Endodermal cell (in vitro differentiated cells): ENCODE data around the gene MYH9. TPM values are rescaled to one million over a fixed set of nuclear protein-coding genes. Genes with fewer than 3 reads are reported as not detected.

Source experiments
- DNase-seq: peaks from one replicate; pipeline ENCODE4 v3.0.0-alpha.2; 2017
- H3K27ac ChIP-seq: 2 replicates; pipeline ENCODE4 v1.5.1; 2013; ENCODE audit warnings: mild to moderate bottlenecking, low read depth, low read length, moderate library complexity
- H3K27me3 ChIP-seq: 2 replicates; pipeline ENCODE4 v1.6.1; 2013; ENCODE audit warnings: mild to moderate bottlenecking, low read length, moderate library complexity; ENCODE audit not compliant: insufficient read depth, control insufficient read depth, poor library complexity, severe bottlenecking
- H3K36me3 ChIP-seq: 2 replicates; pipeline ENCODE4 v1.7.0; 2013; ENCODE audit warnings: mild to moderate bottlenecking, low read length, moderate library complexity; ENCODE audit not compliant: control insufficient read depth, insufficient read depth
- H3K4me1 ChIP-seq: one replicate; pipeline ENCODE4 v1.7.0; 2013; ENCODE audit warnings: low read length; ENCODE audit not compliant: control insufficient read depth, insufficient read depth
- H3K4me3 ChIP-seq: 2 replicates; pipeline ENCODE4 v1.5.1; 2013; ENCODE audit warnings: mild to moderate bottlenecking, low read length, moderate library complexity
- H3K9ac ChIP-seq: 2 replicates; pipeline ENCODE4 v1.6.1; 2013; ENCODE audit warnings: mild to moderate bottlenecking, low read length, moderate library complexity; ENCODE audit not compliant: poor library complexity, severe bottlenecking; ENCODE audit errors: extremely low read depth
- H3K9me3 ChIP-seq: 2 replicates; pipeline ENCODE4 v1.6.1; 2013; ENCODE audit warnings: mild to moderate bottlenecking, low read length, moderate library complexity; ENCODE audit not compliant: control insufficient read depth
- H3K27ac Mint-ChIP-seq: 2 replicates; pipeline ENCODE4 v1.8.0; 2020; ENCODE audit warnings: mixed read lengths
- H3K27me3 Mint-ChIP-seq: 2 replicates; pipeline ENCODE4 v1.8.0; 2021; ENCODE audit warnings: mild to moderate bottlenecking, mixed read lengths; ENCODE audit not compliant: insufficient read depth
- H3K36me3 Mint-ChIP-seq: 2 replicates; pipeline ENCODE4 v1.8.0; 2020; ENCODE audit warnings: low read depth, mixed read lengths
- H3K4me1 Mint-ChIP-seq: 2 replicates; pipeline ENCODE4 v1.8.0; 2020; ENCODE audit warnings: mixed read lengths
- H3K4me3 Mint-ChIP-seq: 2 replicates; pipeline ENCODE4 v1.8.0; 2020; ENCODE audit warnings: mild to moderate bottlenecking, moderate library complexity, mixed read lengths
- H3K9me3 Mint-ChIP-seq: 2 replicates; pipeline ENCODE4 v1.8.0; 2020; ENCODE audit warnings: mild to moderate bottlenecking, mixed read lengths
- CTCF ChIP-seq: fragments of 200-600 bp; sonication (generic); conservative IDR thresholded peaks from 2 replicates; pipeline ENCODE4 v1.5.0; 2021; ENCODE audit warnings: antibody characterized with exemption, mild to moderate bottlenecking
- WGBS, 2 experiments: methylation state at CpG; one replicate each; pipeline versions ENCODE4 v1.1.5 to v1.1.7; 2013; ENCODE audit warnings: missing lambda C conversion rate in 2 of 2, mixed read lengths in 1 of 2; ENCODE audit not compliant: insufficient coverage in 1 of 2, insufficient read length in 1 of 2; 5-methylcytosine and 5-hydroxymethylcytosine counted together
- total RNA-seq, 2 donors: library from RNA; stranded (reverse); fragmentation: NEBNext Ultra II Directional in 1 of 2; extraction: Animal tissue kit (Norgen Biotek cat#: 25700) in 1 of 2; gene quantifications; 2 replicates in 1 of 2; 3 replicates in 1 of 2; pipeline ENCODE4 v1.2.1, GENCODE V29; 2021

MYH9 gene
- total RNA-seq, 2 donors from 2014 or later, result 270 to 288 TPM

- H3K4me3 ChIP-seq, result no peak overlapping the region
- no peak for TF ChIP-seq CTCF
- H3K4me3 Mint-ChIP-seq, result no peak overlapping the region
- peaks cover 27% of the 10 kb centered on the region for H3K36me3 ChIP-seq
- H3K27me3 ChIP-seq, result no peaks in the 10 kb centered on the region
- peak overlapping the region; percentile 8 for H3K9ac ChIP-seq
- peaks cover 48% of the 10 kb centered on the region for H3K4me1 Mint-ChIP-seq
- peak overlapping the region; percentile 91 for H3K27ac Mint-ChIP-seq
- no peaks in the 10 kb centered on the region for H3K9me3 ChIP-seq
- 85 to 92% methylated on average over 8 to 16 of the region's 16 CpGs for WGBS, 2 experiments
- H3K27ac ChIP-seq, result peak overlapping the region; percentile 57
- no peak for DNase-seq
- H3K4me1 ChIP-seq, result peaks cover 26% of the 10 kb centered on the region
- peaks cover 18% of the 10 kb centered on the region for H3K36me3 Mint-ChIP-seq
- no peaks in the 10 kb centered on the region for H3K27me3 Mint-ChIP-seq
- no peaks in the 10 kb centered on the region for H3K9me3 Mint-ChIP-seq
Measured at GRCh38 chr22:36352803-36353507, 34.8 kb downstream of the MYH9 start.

- Histone ChIP-seq H3K27me3 (no peaks in the 10 kb centered on the region), H3K4me3 (no peak overlapping the region), H3K27ac (peak overlapping the region; percentile 57), H3K4me1 (peaks cover 26% of the 10 kb centered on the region), H3K9me3 (no peaks in the 10 kb centered on the region), H3K9ac (peak overlapping the region; percentile 8), H3K36me3 (peaks cover 32% of the 10 kb centered on the region)
- no peaks in the 10 kb centered on the region for H3K27me3 Mint-ChIP-seq
- H3K4me3 Mint-ChIP-seq, result peak overlapping the region; percentile 18
- TF ChIP-seq CTCF, result no peak
- peaks cover 20% of the 10 kb centered on the region for H3K36me3 Mint-ChIP-seq
- no peaks in the 10 kb centered on the region for H3K9me3 Mint-ChIP-seq
- H3K27ac Mint-ChIP-seq, result peak overlapping the region; percentile 91
- peaks cover 44% of the 10 kb centered on the region for H3K4me1 Mint-ChIP-seq
- 90 to 96% methylated on average over 16 to 22 of the region's 22 CpGs for WGBS, 2 experiments
- peak; percentile 51 for DNase-seq
Measured at GRCh38 chr22:36351921-36352802, 35.6 kb downstream of the MYH9 start.

- no peaks in the 10 kb centered on the region for H3K27me3 Mint-ChIP-seq
- H3K9ac ChIP-seq, result no peak overlapping the region
- H3K9me3 ChIP-seq, result no peaks in the 10 kb centered on the region
- no peaks in the 10 kb centered on the region for H3K27me3 ChIP-seq
- H3K4me1 ChIP-seq, result peaks cover 26% of the 10 kb centered on the region
- no peaks in the 10 kb centered on the region for H3K9me3 Mint-ChIP-seq
- peaks cover 38% of the 10 kb centered on the region for H3K4me1 Mint-ChIP-seq
- peaks cover 24% of the 10 kb centered on the region for H3K36me3 Mint-ChIP-seq
- peak; percentile 75 for DNase-seq
- H3K4me3 Mint-ChIP-seq, result peak overlapping the region; percentile 18
- H3K4me3 ChIP-seq, result no peak overlapping the region
- peak overlapping the region; percentile 91 for H3K27ac Mint-ChIP-seq
- H3K27ac ChIP-seq, result no peak overlapping the region
- WGBS, 2 experiments, result 77 to 83% methylated on average over 7 to 14 of the region's 14 CpGs
- peak; percentile 52 for TF ChIP-seq CTCF
- H3K36me3 ChIP-seq, result peaks cover 38% of the 10 kb centered on the region
Measured at GRCh38 chr22:36350751-36351594, 36.8 kb downstream of the MYH9 start.
